Brain pericyte (primary cell): ENCODE data around the gene FOXC1.

Experiments used
- DNase-seq: peaks from one replicate; pipeline ENCODE4 v3.0.0-alpha.2; 2012; ENCODE audit warnings: low read depth, low spot score

The FOXC1 gene

GRCh38 chr6:1643111-1643510 is 33.4 kb downstream of the FOXC1 start:
- DNase-seq = no peak

- no peak for DNase-seq
Observed at GRCh38 chr6:1643830-1644445, 34.2 kb downstream of the FOXC1 start.

- no peak for DNase-seq
Observed at GRCh38 chr6:1644516-1645060, 34.9 kb downstream of the FOXC1 start.

- DNase-seq = no peak
Observed at GRCh38 chr6:1645466-1646185, 35.9 kb downstream of the FOXC1 start.

GRCh38 chr6:1651362-1651761 is 41.6 kb downstream of the FOXC1 start:
- no peak for DNase-seq

GRCh38 chr6:1652842-1653241 is 43.1 kb downstream of the FOXC1 start:
- no peak for DNase-seq

- no peak for DNase-seq
Observed at GRCh38 chr6:1654054-1654453, 44.3 kb downstream of the FOXC1 start.

GRCh38 chr6:1657116-1657770 is 47.5 kb downstream of the FOXC1 start:
- no peak for DNase-seq

- no peak for DNase-seq
Observed at GRCh38 chr6:1657771-1658165, 48.1 kb downstream of the FOXC1 start.

GRCh38 chr6:1658212-1659005 is 48.7 kb downstream of the FOXC1 start:
- no peak for DNase-seq

- DNase-seq = no peak
Observed at GRCh38 chr6:1659816-1660215, 50.1 kb downstream of the FOXC1 start.

- DNase-seq = no peak
Observed at GRCh38 chr6:1662534-1662933, 52.8 kb downstream of the FOXC1 start.
